Body of pancreas (tissue), 4 donors: ENCODE results near the gene RPS6KB2.

Source experiments
- CTCF ChIP-seq, 7 experiments: fragments of 450-650 bp in 4 of 7; fragments of 200-600 bp in 3 of 7; sonication (generic) in 3 of 7; IDR thresholded peaks; one replicate each; pipeline ENCODE4 v1.5.1; 2016 to 2019; ENCODE audit warnings: antibody characterized with exemption in 7 of 7
- POLR2A ChIP-seq, 3 donors: fragments of 450-650 bp; IDR thresholded peaks; one replicate each; pipeline ENCODE4 v1.6.1; 2016; ENCODE audit warnings: antibody characterized with exemption in 3 of 3, mild to moderate bottlenecking in 2 of 3

- TF ChIP-seq CTCF (IDR thresholded peaks at IDR 0.05) = no peak
- no peak for TF ChIP-seq POLR2A (IDR thresholded peaks at IDR 0.05)
These were observed 19.0 kb upstream of the RPS6KB2 start for GRCh38 chr11:67409261-67409666.
